ENCODE measurements around the gene HEATR5A.

The HEATR5A gene

DNA sequence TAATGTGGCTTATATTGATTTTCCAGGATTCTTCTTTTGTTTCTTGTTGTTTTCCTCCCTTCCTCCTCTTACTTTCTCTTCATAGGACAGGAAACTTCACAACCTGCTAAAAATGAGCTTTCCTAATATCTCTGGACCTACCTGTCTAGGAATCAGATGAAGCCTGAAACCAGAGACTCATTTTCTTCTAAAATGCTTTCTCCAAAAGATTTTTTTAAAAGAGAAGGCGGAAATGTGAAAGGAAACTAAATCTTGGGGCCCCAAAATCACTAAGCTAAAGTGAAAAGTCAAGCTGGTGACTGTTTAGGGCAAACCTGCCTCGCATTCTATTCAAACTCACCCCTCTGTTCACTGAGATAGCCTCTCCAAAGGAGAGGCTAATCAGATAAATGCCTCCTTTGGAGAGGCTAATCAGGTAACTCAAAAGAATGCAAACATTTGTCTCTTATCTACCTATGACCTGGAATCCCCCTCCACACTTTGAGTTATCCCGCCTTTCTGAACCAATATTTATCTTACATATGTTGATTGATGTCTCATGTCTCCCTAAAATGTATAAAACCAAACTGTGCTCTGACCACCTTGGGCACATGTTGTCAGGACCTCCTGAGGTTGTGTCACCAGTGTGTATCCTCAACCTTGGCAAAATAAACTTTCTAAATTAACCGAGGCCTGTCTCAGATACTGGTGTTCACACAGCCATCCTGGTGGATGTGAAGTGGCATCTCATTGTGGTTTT lies 140.0 kb downstream of the HEATR5A start:
- no peak for TF ChIP-seq NFIC (IDR thresholded peaks at IDR 0.05)
- TF ChIP-seq, protein P1, sequence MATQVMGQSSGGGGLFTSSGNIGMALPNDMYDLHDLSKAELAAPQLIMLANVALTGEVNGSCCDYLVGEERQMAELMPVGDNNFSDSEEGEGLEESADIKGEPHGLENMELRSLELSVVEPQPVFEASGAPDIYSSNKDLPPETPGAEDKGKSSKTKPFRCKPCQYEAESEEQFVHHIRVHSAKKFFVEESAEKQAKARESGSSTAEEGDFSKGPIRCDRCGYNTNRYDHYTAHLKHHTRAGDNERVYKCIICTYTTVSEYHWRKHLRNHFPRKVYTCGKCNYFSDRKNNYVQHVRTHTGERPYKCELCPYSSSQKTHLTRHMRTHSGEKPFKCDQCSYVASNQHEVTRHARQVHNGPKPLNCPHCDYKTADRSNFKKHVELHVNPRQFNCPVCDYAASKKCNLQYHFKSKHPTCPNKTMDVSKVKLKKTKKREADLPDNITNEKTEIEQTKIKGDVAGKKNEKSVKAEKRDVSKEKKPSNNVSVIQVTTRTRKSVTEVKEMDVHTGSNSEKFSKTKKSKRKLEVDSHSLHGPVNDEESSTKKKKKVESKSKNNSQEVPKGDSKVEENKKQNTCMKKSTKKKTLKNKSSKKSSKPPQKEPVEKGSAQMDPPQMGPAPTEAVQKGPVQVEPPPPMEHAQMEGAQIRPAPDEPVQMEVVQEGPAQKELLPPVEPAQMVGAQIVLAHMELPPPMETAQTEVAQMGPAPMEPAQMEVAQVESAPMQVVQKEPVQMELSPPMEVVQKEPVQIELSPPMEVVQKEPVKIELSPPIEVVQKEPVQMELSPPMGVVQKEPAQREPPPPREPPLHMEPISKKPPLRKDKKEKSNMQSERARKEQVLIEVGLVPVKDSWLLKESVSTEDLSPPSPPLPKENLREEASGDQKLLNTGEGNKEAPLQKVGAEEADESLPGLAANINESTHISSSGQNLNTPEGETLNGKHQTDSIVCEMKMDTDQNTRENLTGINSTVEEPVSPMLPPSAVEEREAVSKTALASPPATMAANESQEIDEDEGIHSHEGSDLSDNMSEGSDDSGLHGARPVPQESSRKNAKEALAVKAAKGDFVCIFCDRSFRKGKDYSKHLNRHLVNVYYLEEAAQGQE (IDR thresholded peaks at IDR 0.05; ENCODE audit: low read depth) = no peak

DNA sequence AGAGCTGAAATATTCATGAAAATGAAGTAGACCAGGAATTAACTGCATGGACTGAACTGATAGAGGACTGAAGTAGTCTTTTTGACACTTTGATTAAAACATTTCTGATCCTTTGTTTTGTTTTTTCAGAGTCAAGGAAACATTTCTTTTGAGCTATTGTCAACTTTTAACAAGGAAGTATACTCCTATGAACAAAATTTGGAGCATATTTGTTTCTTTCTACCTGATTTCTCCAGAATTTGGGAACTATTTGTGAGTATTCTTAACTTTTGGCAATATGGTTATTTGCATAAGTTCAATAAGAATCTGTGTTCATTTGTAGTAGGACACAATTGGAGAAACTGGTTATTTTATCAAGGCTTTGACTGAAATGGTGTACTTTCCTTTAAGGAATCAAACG lies 141.5 kb downstream of the HEATR5A start:
- TF ChIP-seq ZBTB7A (IDR thresholded peaks at IDR 0.05; ENCODE audit: low read depth) = no peak
- TF ChIP-seq, protein P2, sequence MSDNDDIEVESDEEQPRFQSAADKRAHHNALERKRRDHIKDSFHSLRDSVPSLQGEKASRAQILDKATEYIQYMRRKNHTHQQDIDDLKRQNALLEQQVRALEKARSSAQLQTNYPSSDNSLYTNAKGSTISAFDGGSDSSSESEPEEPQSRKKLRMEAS (IDR thresholded peaks at IDR 0.05) = no peak
- TF ChIP-seq, protein P1 (IDR thresholded peaks at IDR 0.05; ENCODE audit: low read depth) = no peak
- TF ChIP-seq CEBPB (IDR thresholded peaks at IDR 0.05) = no peak
- TF ChIP-seq CREB1 (IDR thresholded peaks at IDR 0.05; ENCODE audit: low read depth) = no peak
- no peak for TF ChIP-seq YY1 (IDR thresholded peaks at IDR 0.05; ENCODE audit: low read depth)
- TF ChIP-seq FOXM1 (IDR thresholded peaks at IDR 0.05; ENCODE audit: borderline replicate concordance, low read depth) = no peak
- no peak for TF ChIP-seq TCF12 (IDR thresholded peaks at IDR 0.05; ENCODE audit: low read depth)
- no peak for TF ChIP-seq NFIC (IDR thresholded peaks at IDR 0.05)
- TF ChIP-seq EGR1 (IDR thresholded peaks at IDR 0.05) = no peak
- TF ChIP-seq, protein P3, sequence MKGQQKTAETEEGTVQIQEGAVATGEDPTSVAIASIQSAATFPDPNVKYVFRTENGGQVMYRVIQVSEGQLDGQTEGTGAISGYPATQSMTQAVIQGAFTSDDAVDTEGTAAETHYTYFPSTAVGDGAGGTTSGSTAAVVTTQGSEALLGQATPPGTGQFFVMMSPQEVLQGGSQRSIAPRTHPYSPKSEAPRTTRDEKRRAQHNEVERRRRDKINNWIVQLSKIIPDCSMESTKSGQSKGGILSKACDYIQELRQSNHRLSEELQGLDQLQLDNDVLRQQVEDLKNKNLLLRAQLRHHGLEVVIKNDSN (IDR thresholded peaks at IDR 0.05) = no peak

DNA sequence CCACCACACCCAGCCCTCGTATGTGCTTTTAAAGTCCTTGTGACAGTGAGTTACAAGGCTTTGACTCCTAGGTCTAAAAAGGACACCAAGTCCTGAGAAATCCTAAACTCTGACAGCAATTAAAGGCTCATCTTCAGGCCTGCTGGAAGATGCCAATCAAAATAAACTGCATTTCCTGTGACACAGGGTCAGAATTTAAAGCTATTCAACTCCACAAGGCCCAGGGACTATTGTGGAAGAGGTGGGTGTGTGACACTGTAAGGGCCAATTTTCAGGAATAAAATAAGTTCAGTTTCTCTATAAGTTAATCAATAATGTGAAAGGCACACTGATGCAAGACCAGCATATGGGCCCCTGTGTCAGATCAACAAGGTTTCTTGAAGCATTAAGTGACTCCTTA lies 143.3 kb downstream of the HEATR5A start:
- TF ChIP-seq CREB1 (IDR thresholded peaks at IDR 0.05; ENCODE audit: low read depth) (no peak), YY1 (IDR thresholded peaks at IDR 0.05; ENCODE audit: low read depth) (no peak), FOXM1 (IDR thresholded peaks at IDR 0.05; ENCODE audit: borderline replicate concordance, low read depth) (no peak), CEBPB (IDR thresholded peaks at IDR 0.05) (no peak), NFIC (IDR thresholded peaks at IDR 0.05) (no peak), TAF1 (IDR thresholded peaks at IDR 0.05; ENCODE audit: low read depth) (no peak)

DNA sequence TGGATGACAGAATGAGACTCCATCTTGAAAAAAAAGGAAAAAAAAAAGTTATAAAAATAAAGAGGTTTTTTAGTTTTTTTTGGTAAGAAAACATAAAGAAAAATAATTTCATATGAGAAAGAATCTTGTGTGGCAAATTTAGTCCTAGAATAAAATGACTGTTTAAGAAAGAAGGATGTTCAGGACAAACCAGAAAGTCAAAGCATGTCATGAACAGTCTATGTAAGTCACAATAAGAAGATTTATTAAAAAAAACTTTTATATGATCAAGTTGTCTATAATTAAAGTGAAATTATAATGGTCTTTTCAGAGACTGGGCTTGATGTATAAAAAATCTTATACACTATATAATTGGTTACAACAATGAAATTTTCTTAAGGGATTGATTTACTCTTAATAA lies 144.6 kb downstream of the HEATR5A start:
- TF ChIP-seq FOXM1 (IDR thresholded peaks at IDR 0.05; ENCODE audit: borderline replicate concordance, low read depth) (no peak), TCF12 (IDR thresholded peaks at IDR 0.05; ENCODE audit: low read depth) (no peak), YY1 (IDR thresholded peaks at IDR 0.05; ENCODE audit: low read depth) (no peak), CEBPB (IDR thresholded peaks at IDR 0.05) (no peak)

DNA sequence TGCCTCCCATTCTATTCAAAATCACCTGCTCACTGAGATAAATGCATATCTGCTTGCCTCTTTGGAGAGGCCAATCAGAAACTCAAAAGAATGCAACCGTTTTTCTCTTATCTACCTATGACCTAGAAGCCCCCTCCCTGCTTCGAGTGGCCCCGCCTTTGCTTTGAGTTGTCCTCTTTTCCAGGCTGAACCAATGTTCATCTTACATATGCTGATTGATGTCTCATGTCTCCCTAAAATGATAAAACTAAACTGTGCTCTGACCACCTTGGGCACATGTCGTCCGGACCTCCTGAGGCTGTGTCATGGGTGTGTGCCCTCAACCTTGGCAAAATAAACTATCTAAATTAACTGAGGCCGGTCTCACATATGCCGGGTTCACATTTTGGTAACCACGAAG lies 148.7 kb downstream of the HEATR5A start:
- TF ChIP-seq, protein P2 (IDR thresholded peaks at IDR 0.05) = no peak
- TF ChIP-seq, protein P1 (IDR thresholded peaks at IDR 0.05; ENCODE audit: low read depth) = no peak
- TF ChIP-seq NFIC (IDR thresholded peaks at IDR 0.05) (no peak), EP300 (IDR thresholded peaks at IDR 0.05; ENCODE audit: borderline replicate concordance) (no peak), EGR1 (IDR thresholded peaks at IDR 0.05) (no peak), CREB1 (IDR thresholded peaks at IDR 0.05; ENCODE audit: low read depth) (no peak), TEAD4 (IDR thresholded peaks at IDR 0.05) (no peak), RAD21 (IDR thresholded peaks at IDR 0.05; ENCODE audit: low read depth) (no peak), TAF1 (IDR thresholded peaks at IDR 0.05; ENCODE audit: low read depth) (no peak), CEBPB (IDR thresholded peaks at IDR 0.05) (no peak), ZBTB7A (IDR thresholded peaks at IDR 0.05; ENCODE audit: low read depth) (no peak), FOXM1 (IDR thresholded peaks at IDR 0.05; ENCODE audit: borderline replicate concordance, low read depth) (no peak), YY1 (IDR thresholded peaks at IDR 0.05; ENCODE audit: low read depth) (no peak), TCF12 (IDR thresholded peaks at IDR 0.05; ENCODE audit: low read depth) (no peak)
- TF ChIP-seq, protein P3 (IDR thresholded peaks at IDR 0.05) = no peak

Data from Ishikawa (cell line).